Activated naive CD8-positive, alpha-beta T cell treated with anti-CD3 and anti-CD28 coated beads, Interleukin-2, amount 10 ng/mL, durations not matched to agents 7 days and 5 days (primary cell): ENCODE data around the gene LRRC27. TPM values are rescaled to one million over a fixed set of nuclear protein-coding genes. Genes with fewer than 3 reads are reported as not detected.
A peak's percentile ranks its signal among the peaks of the same experiment; 100 is the strongest.
"Not testable (repeated sequence)": the region's sequence is repeated elsewhere in the genome, so short reads cannot be mapped to it uniquely, and the experiment has no call there.

ENCODE experiments used
- ATAC-seq: fragments of 150-1000 bp; cut with Tn5 transposase; one replicate; pipeline ENCODE4 v1.10.0; 2021; ENCODE audit warnings: low read depth, moderate library complexity
- POLR2A ChIA-PET: fragments of 350-600 bp; sonication (Branson Sonifier 250); formaldehyde crosslinking; loops from one replicate; lab custom pipeline; 2021; ENCODE audit warnings: antibody characterized with exemption; lab: Charles Lee
- DNase-seq: peaks from one replicate; pipeline ENCODE4 v3.0.0; 2021
- H3K27ac Mint-ChIP-seq: one replicate; pipeline ENCODE4 v1.8.0; 2022; ENCODE audit warnings: mild to moderate bottlenecking, mixed read lengths
- H3K27me3 Mint-ChIP-seq: one replicate; pipeline ENCODE4 v1.8.0; 2022; ENCODE audit warnings: mild to moderate bottlenecking, moderate library complexity, mixed read lengths
- H3K36me3 Mint-ChIP-seq: one replicate; pipeline ENCODE4 v1.8.0; 2021; ENCODE audit warnings: mild to moderate bottlenecking, mixed read lengths
- H3K4me1 Mint-ChIP-seq: one replicate; pipeline ENCODE4 v1.8.0; 2021; ENCODE audit warnings: mixed read lengths
- H3K4me3 Mint-ChIP-seq: one replicate; pipeline ENCODE4 v1.8.0; 2022; ENCODE audit warnings: mild to moderate bottlenecking, moderate library complexity, mixed read lengths
- H3K9me3 Mint-ChIP-seq: one replicate; pipeline ENCODE4 v1.8.0; 2021; ENCODE audit warnings: mixed read lengths
- total RNA-seq, 2 experiments: library from RNA; stranded (reverse); gene quantifications; one replicate each; pipeline ENCODE4 v1.2.3, GENCODE V29; 2021

LRRC27 gene
- total RNA-seq, 2 experiments from 2014 or later: 4.7 to 6.3 TPM

DNA sequence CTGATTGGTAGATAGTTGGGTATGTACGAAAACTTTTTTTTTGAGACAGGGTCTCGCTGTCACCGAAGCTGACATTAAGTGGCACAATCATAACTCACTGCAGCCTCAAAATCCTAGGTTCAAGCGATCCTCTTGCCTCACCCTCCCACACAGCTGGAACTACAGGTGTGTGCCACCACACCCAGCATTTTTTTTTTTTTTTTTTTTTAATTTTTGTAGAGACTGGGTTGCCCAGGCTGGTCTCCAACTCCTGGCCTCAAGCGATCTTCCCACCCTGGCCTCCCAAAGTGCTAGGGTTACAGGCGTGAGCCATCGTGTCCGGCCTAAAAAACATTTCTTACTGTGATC, 1.5 kb upstream of the LRRC27 start:
- Mint-ChIP-seq H3K27ac (peak overlapping the region; percentile 84), H3K9me3 (no peaks in the 10 kb centered on the region), H3K4me3 (peak overlapping the region; percentile 84), H3K27me3 (no peaks in the 10 kb centered on the region), H3K4me1 (peaks cover 39% of the 10 kb centered on the region), H3K36me3 (peaks cover 36% of the 10 kb centered on the region)
- ATAC-seq (no peak), DNase-seq (no peak)
- POLR2A ChIA-PET: interaction anchor here (0.9 to 1.5 kb wide), 3 partner anchors 9 to 430 kb away, joined by 3 to 7 read pairs (median 3); no protein-coding TSS in a partner anchor

DNA sequence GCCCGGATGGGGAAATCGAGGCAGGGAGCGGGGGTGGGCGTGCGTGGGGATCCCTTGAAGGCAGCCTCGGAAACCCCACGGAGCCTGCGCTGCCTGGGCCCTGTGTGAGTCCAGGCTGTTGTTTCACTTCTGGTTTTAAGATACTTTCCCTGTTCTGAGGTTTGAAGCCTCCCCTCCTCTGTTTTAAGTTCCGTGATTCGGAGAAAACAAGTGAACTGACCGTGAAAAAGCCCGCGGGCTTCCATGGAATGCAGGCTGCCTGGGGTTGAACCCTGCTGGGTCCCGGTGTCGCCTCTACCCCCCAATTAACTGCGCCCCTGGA, 401 bp downstream of the LRRC27 start:
- Mint-ChIP-seq H3K4me1 (peaks cover 49% of the 10 kb centered on the region), H3K27me3 (no peaks in the 10 kb centered on the region), H3K4me3 (peak overlapping the region; percentile 84), H3K36me3 (peaks cover 22% of the 10 kb centered on the region), H3K27ac (peak overlapping the region; percentile 77), H3K9me3 (no peaks in the 10 kb centered on the region)
- DNase-seq: no peak
- ATAC-seq: peak; percentile 32
- POLR2A ChIA-PET: no interaction called here

DNA sequence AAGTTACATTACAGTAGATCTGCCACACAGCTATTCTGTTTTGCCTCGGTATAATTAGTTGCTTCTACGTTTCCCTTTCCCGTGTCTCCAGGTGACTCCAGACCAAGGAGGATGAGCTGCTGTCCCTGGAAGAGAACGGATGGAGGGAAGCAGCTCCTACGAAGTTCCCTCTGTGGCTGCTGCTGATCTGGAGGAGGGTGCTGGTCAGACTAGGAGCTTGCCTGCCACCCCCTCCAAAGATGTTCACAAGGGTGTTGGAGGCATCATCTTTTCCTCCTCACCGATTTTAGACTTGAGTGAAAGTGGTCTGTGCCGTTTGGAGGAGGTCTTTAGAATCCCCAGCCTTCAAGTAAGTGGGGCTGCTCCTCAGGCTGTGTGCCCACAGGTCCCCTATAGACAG, 1.4 kb downstream of the LRRC27 start:
- ATAC-seq (no peak), DNase-seq (no peak)
- Mint-ChIP-seq H3K27me3 (no peaks in the 10 kb centered on the region), H3K27ac (no peak overlapping the region), H3K4me1 (peaks cover 43% of the 10 kb centered on the region), H3K4me3 (peak overlapping the region; percentile 84), H3K9me3 (no peaks in the 10 kb centered on the region), H3K36me3 (peaks cover 17% of the 10 kb centered on the region)
- POLR2A ChIA-PET: interaction anchor here (0.9 kb wide), 1 partner anchor 26 kb away, joined by 5 read pairs; no protein-coding TSS in a partner anchor

DNA sequence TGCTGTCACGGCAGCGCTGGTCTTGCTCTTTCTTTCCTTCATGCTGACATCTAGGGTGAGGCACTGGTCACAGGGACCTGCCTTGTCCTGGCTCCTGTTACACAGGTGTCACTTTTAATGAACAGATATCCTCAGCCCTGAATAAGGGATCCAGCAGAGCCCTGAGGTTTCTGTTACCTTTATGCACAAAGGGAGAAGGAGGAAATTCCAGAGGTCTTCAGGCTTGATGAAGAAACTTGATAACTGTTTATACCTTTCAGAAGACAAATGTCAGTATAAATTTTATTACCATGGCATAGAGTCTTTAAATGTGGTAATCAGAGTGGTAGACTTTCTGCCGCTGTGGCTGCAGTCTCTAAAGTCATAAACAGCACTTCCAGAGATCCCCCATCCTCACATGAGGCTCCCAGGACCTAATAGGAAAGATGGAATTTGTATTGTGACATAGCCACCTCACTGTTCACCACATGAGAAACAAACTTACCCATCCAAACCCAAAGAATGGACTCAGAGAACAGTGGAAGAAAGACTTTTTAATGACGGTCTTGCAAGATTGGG, 2.7 kb downstream of the LRRC27 start:
- POLR2A ChIA-PET: no interaction called here
- no peak for ATAC-seq
- H3K36me3 Mint-ChIP-seq: peaks cover 10% of the 10 kb centered on the region
- H3K27me3 Mint-ChIP-seq: no peaks in the 10 kb centered on the region
- H3K4me3 Mint-ChIP-seq: no peak overlapping the region
- DNase-seq: no peak
- no peaks in the 10 kb centered on the region for H3K9me3 Mint-ChIP-seq
- H3K27ac Mint-ChIP-seq: no peak overlapping the region
- peaks cover 34% of the 10 kb centered on the region for H3K4me1 Mint-ChIP-seq

DNA sequence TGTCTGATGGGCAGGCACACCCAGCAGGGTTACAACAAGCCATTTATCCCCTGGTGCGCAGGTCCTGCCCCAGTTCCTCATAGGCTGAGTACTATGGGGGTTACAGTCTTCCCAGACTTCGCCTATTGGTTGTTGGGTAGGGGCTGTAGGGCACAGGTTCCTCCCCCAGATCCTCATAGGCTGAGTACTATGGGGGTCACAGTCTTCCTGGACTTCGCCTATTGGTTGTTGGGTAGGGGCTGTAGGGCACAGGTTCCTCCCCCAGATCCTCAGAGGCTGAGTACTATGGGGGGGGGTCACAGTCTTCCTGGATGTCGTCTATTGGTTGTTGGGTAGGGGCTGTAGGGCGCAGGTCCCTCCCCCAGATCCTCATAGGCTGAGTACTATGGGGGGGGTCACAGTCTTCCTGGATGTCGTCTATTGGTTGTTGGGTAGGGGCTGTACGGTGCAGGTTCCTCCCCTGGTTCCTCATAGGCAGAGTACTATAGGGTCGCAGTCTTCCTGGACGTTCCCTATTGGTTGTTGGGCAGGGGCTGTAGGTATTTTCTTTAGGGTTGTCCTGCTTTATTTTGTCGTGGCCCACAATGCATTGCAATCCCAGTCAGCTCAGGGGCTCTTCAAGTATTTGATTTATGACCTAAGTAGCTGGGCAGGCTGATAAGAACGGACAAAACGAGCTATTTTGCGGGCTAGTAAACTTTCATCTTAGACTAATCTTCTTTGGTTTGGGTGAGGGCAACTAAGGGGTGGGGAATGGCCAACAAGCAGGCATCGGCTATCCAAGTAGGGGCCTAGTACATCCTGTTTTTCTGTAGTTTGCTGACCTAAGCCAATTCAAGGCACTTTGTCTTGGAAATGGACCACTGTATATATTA, 3.4 kb downstream of the LRRC27 start:
- no peaks in the 10 kb centered on the region for H3K27me3 Mint-ChIP-seq
- H3K27ac Mint-ChIP-seq: no peak overlapping the region
- peaks cover 6% of the 10 kb centered on the region for H3K36me3 Mint-ChIP-seq
- ATAC-seq (no peak), DNase-seq (no peak)
- POLR2A ChIA-PET: no interaction called here
- H3K9me3 Mint-ChIP-seq: no peaks in the 10 kb centered on the region
- no peak overlapping the region for H3K4me3 Mint-ChIP-seq
- peaks cover 29% of the 10 kb centered on the region for H3K4me1 Mint-ChIP-seq

DNA sequence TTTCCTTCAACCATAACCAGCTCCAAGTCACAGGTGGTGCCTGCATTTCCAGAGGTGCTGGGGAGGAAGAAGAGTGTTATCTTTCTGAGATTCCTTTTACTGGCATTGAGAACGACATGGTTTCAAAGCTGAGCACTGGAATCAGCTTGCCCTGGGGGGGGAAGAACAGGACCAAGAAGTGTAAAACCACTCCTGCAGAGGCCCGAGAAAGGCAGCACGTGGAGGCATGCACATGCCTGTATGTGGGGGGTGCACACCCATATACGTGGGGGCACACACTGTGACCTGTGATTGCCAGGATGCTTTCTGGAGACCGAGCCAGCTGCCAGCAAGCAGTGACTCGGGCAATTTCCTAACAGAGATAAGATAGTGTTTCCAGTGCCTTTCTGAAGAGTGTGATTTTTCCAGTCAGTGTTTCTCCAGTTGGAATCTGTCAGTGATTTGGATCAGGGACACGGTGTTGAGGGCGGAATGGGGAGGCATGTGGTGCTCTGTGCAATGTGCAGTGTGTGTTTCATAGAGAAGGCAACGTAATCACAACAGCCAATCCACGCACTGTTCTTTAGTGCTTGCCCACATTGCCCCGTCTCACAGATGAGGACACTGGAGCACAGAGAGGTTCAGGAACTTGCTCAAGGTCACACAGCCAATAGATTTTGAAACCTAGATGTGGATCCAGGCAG, 4.2 kb downstream of the LRRC27 start:
- H3K27ac Mint-ChIP-seq: peak overlapping the region; percentile 32
- no peaks in the 10 kb centered on the region for H3K9me3 Mint-ChIP-seq
- peaks cover 5% of the 10 kb centered on the region for H3K36me3 Mint-ChIP-seq
- no peak for DNase-seq
- peaks cover 28% of the 10 kb centered on the region for H3K4me1 Mint-ChIP-seq
- POLR2A ChIA-PET: no interaction called here
- ATAC-seq: no peak
- H3K27me3 Mint-ChIP-seq: no peaks in the 10 kb centered on the region
- H3K4me3 Mint-ChIP-seq: no peak overlapping the region

DNA sequence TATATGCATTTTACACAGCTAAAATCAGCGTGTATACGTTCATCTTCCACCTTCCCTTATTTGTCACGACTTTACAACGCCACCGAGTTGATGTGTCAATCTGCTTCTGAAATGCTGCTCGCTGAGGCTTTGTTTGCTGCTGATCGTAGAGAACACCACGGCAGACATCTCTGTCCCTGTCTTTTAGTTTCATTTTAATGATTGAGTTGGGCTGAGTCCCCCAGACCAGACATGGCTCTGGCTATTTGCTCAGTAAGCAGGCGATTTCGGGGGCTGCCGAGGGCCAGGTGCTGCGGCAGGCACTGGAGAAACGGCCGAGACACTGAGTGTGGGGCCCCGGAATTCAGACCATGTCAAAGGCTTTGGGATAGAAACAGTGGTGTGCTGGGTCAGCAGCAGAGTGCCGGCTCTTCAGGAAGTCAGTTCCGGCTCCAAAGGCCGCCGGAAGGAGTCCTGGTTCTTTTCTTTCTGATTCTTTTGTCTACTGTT, 5.0 kb downstream of the LRRC27 start:
- Mint-ChIP-seq H3K4me3 (peak overlapping the region; percentile 85), H3K27me3 (no peaks in the 10 kb centered on the region), H3K27ac (peak overlapping the region; percentile 88), H3K36me3 (peaks cover under 1% of the 10 kb centered on the region), H3K4me1 (peaks cover 26% of the 10 kb centered on the region), H3K9me3 (no peaks in the 10 kb centered on the region)
- DNase-seq (peak; percentile 48), ATAC-seq (no peak)
- POLR2A ChIA-PET: no interaction called here

DNA sequence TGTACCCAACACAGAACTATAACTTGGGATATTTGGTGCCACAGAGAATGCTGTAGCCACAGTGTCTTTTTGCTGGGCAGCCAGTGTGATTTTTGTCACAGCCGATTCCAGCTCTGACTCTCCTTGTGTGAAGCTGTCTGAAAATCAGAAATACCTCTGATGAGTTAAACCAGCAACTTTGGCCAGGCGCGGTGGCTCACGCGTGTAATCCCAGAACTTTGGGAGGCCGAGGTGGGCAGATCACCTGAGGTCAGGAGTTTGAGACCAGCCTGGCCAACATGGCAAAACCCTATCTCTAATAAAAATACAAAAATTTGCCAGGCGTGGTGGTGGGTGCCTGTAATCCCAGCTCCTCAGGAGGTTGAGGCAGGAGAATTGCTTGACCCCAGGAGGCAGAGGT, 5.9 kb downstream of the LRRC27 start:
- H3K9me3 Mint-ChIP-seq, DNase-seq, POLR2A ChIA-PET, H3K27me3 Mint-ChIP-seq, H3K36me3 Mint-ChIP-seq, H3K27ac Mint-ChIP-seq, ATAC-seq: not testable (repeated sequence)
- peak overlapping the region; percentile 11 for H3K4me3 Mint-ChIP-seq
- peaks cover 21% of the 10 kb centered on the region for H3K4me1 Mint-ChIP-seq

DNA sequence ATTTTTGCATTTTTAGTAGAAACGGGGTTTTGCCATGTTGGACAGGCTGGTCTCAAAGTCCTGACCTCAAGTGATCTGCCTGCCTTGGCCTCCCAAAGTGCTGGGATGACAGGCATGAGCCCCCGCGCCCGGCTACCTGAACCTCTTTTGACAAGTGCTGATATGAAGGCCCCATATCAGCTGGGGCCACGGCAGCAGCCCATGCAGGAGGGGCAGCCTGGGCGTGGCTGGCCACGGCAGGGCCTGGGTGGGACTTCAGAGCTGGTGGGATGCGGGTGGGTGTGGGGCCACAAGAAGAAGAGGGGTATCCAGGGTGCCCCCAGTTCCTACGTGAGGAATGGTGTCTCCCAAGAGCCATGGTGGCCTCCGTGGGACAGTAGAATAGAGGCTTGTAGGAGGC, 6.9 kb downstream of the LRRC27 start:
- POLR2A ChIA-PET: no interaction called here
- H3K36me3 Mint-ChIP-seq: peaks cover 3% of the 10 kb centered on the region
- no peak overlapping the region for H3K27ac Mint-ChIP-seq
- no peak for ATAC-seq
- DNase-seq: no peak
- no peaks in the 10 kb centered on the region for H3K27me3 Mint-ChIP-seq
- no peaks in the 10 kb centered on the region for H3K9me3 Mint-ChIP-seq
- no peak overlapping the region for H3K4me3 Mint-ChIP-seq
- peaks cover 16% of the 10 kb centered on the region for H3K4me1 Mint-ChIP-seq

DNA sequence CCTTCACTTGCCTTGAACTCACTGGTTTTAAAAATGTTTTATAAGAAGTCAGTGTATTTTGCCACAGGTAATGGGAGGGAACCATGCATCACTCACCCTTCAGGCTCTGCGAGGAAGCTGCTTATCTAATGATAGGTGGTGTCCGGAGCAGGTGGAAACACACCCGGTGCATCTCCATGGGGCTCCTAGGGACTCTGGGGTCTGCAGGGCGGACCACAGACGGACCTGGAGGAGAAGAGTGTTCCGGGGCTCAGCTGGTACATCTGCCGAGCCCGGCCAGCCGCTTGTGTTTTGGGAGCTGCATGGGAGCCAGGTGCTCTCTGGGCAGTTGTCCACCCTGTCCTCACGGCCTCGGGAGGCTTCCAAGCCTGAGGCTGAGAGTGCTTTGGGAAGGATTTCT, 7.3 kb downstream of the LRRC27 start:
- POLR2A ChIA-PET: no interaction called here
- Mint-ChIP-seq H3K36me3 (peaks cover 3% of the 10 kb centered on the region), H3K27me3 (no peaks in the 10 kb centered on the region), H3K4me1 (peaks cover 16% of the 10 kb centered on the region), H3K9me3 (no peaks in the 10 kb centered on the region), H3K4me3 (no peak overlapping the region), H3K27ac (no peak overlapping the region)
- no peak for DNase-seq
- no peak for ATAC-seq

DNA sequence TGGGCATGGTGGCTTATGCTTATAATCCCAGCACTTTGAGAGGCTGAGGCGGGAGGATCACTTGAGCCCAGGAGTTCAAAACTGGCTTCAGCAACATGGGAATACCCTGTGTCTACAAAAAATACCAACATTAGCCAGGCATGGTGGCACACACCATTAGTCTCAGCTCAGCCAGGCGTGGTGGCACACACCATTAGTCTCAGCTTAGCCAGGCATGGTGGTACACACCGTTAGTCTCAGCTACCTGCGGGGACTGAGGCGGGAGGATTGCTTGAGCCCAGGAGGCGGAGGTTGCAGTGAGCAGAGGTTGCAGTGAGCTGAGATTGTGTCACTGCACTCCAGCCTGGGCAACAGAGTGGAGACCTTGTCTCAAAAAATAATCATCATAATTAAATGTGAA, 9.0 kb downstream of the LRRC27 start:
- no peaks in the 10 kb centered on the region for H3K9me3 Mint-ChIP-seq
- peaks cover 9% of the 10 kb centered on the region for H3K4me1 Mint-ChIP-seq
- H3K4me3 Mint-ChIP-seq: no peak overlapping the region
- POLR2A ChIA-PET: no interaction called here
- DNase-seq (no peak), ATAC-seq (no peak)
- no peak overlapping the region for H3K27ac Mint-ChIP-seq
- H3K27me3 Mint-ChIP-seq: no peaks in the 10 kb centered on the region
- H3K36me3 Mint-ChIP-seq: peaks cover 3% of the 10 kb centered on the region

DNA sequence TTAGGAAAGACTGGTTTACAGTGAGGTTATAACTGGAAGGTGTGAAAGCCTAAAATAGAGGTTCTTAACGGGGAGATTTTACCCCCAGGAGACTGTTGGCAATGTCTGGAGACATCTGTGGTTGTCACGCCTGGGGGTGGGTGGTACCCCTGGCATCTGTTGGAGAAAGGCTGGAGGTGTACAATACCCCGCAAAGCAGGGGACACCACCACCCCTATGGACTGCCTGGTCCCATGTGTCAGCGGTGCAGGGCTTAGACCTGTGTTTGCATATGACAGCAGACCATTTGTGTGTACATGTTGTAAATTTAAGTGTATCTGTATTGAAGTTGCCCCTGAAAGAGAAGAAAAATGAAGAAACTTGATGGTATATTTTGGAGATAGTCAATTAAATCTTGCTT, 9.8 kb downstream of the LRRC27 start:
- ATAC-seq (no peak), DNase-seq (no peak)
- no peaks in the 10 kb centered on the region for H3K9me3 Mint-ChIP-seq
- H3K4me3 Mint-ChIP-seq: no peak overlapping the region
- H3K27ac Mint-ChIP-seq: no peak overlapping the region
- peaks cover 5% of the 10 kb centered on the region for H3K4me1 Mint-ChIP-seq
- peaks cover 3% of the 10 kb centered on the region for H3K36me3 Mint-ChIP-seq
- no peaks in the 10 kb centered on the region for H3K27me3 Mint-ChIP-seq
- POLR2A ChIA-PET: no interaction called here

DNA sequence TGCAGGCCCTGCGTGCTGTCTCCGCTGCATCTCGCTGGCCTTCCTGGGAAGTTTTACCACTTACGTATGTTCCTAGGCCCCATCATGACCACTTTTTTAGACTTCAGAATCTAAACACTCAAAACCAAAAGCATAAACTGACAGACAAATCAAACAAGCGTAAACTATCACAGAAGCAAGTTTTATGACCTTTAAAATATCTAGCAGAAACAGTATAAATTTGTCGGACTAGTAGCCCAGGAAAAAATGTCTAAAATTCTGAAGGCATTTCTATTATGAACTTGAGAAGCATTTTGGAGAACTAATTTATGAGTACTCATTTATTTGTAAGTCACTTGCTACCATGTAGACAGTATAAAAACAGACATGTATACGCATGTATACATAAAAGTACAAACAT, 10.6 kb downstream of the LRRC27 start:
- Mint-ChIP-seq H3K27me3 (no peaks in the 10 kb centered on the region), H3K9me3 (no peaks in the 10 kb centered on the region), H3K36me3 (peaks cover 3% of the 10 kb centered on the region), H3K4me3 (no peak overlapping the region), H3K27ac (no peak overlapping the region), H3K4me1 (no peaks in the 10 kb centered on the region)
- POLR2A ChIA-PET: no interaction called here
- no peak for ATAC-seq
- DNase-seq: no peak
